Astrocyte of the spinal cord (primary cell): ENCODE measurements around the gene TBC1D20.

Experiments used
- DNase-seq: peaks from one replicate; pipeline ENCODE4 v3.0.0; 2011; ENCODE audit warnings: low read depth, low spot score
- H3K4me3 ChIP-seq: 2 replicates; pipeline ENCODE4 v1.5.1; 2011; ENCODE audit warnings: low read depth, mild to moderate bottlenecking, low read length, moderate library complexity
- in situ Hi-C: cut with HindIII; loops from 2 replicates; pipeline ENCODE4 v1.10.0; 2017; ENCODE audit warnings: low sequenced_read_pairs
- TF ChIP-seq, protein P1 (sequence below): IDR thresholded peaks from 2 replicates; pipeline ENCODE4 v1.5.1; 2012; ENCODE audit warnings: low read depth, mild to moderate bottlenecking, low read length, inconsistent platforms

Gene TBC1D20

DNA sequence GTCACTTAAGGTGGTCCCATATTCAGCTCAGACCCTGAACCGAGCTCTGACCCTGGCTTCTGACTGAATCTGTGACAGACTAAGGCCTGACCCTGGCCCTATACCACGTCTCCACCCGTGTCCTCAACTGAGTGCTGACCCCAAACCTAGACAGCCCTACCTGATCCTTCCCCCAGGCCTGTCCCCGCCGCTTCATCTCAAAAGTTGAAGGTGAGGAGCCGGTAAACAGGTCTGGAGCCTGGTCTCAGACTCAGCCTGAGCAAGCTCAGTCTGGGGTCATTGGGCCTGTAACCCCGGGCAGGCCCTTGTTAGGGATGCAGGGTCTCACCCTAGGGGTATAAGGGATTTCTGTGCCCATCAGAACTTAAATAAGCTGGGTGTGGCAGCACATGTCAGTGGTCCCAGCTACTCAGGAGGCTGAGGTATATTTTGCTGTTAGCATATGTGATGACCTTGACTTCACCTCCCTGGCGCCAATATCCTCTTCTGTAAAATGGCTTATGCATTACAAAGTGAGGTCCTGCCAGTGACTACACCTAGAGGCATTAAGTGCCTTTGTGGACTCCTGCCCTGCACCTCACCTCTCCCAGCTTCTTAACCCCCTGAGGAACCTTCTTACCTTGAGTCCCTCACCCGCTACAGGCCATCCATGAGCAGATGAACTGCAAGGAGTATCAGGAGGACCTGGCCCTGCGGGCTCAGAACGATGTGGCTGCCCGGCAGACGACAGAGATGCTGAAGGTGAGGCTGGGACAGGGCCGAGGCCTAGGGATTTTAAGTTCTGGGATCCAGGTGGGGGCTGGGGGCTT lies 34.3 kb downstream of the TBC1D20 start:
- in situ Hi-C loops = no loop called here
- TF ChIP-seq, protein P1, sequence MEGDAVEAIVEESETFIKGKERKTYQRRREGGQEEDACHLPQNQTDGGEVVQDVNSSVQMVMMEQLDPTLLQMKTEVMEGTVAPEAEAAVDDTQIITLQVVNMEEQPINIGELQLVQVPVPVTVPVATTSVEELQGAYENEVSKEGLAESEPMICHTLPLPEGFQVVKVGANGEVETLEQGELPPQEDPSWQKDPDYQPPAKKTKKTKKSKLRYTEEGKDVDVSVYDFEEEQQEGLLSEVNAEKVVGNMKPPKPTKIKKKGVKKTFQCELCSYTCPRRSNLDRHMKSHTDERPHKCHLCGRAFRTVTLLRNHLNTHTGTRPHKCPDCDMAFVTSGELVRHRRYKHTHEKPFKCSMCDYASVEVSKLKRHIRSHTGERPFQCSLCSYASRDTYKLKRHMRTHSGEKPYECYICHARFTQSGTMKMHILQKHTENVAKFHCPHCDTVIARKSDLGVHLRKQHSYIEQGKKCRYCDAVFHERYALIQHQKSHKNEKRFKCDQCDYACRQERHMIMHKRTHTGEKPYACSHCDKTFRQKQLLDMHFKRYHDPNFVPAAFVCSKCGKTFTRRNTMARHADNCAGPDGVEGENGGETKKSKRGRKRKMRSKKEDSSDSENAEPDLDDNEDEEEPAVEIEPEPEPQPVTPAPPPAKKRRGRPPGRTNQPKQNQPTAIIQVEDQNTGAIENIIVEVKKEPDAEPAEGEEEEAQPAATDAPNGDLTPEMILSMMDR = no peak

DNA sequence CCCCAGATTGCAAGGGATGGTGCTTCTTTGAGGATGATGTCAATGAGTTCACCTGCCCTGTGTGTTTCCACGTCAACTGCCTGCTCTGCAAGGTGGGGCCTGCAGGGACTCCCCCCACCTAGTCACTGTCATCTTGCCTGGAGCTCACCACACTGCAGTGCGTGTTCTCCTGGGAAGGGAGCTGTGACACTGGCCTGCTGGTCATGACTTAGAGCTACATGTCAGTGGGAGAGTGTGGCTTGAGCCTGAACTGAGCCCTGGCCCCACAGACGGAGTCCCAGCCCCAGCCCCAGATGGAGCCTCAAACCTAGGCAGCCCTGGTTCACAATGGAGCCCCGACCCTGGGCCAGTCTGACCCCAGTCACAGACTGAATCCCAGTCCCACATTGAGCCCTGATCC lies 34.9 kb downstream of the TBC1D20 start:
- no peak for DNase-seq
- no peak overlapping the region for H3K4me3 ChIP-seq
- in situ Hi-C loops = no loop called here
- TF ChIP-seq, protein P1 = no peak

More for the DNA sequence above, 34.3 kb downstream of the TBC1D20 start:
- H3K4me3 ChIP-seq = no peak overlapping the region
- DNase-seq = no peak

DNA sequence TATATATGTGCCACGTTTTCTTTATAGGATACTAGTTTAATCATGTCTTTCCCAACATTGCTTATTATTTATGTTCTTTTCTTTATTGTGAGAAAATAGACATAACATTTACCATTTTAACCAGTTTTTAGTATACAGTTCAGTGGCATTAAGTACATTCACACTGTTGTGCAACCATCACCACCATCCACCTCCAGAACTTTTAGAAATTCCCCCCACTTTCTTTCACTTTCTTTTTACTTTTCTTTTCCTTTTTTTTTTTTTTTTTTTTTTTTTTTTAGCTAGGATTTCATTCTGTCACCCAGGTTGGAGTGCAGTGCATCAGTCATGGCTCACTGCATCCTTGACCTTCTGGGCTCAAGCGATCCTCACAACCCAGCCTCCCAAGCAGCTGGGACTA lies 35.8 kb downstream of the TBC1D20 start:
- TF ChIP-seq, protein P1 = no peak
- DNase-seq = no peak
- H3K4me3 ChIP-seq = no peak overlapping the region
- in situ Hi-C loops = no loop called here

DNA sequence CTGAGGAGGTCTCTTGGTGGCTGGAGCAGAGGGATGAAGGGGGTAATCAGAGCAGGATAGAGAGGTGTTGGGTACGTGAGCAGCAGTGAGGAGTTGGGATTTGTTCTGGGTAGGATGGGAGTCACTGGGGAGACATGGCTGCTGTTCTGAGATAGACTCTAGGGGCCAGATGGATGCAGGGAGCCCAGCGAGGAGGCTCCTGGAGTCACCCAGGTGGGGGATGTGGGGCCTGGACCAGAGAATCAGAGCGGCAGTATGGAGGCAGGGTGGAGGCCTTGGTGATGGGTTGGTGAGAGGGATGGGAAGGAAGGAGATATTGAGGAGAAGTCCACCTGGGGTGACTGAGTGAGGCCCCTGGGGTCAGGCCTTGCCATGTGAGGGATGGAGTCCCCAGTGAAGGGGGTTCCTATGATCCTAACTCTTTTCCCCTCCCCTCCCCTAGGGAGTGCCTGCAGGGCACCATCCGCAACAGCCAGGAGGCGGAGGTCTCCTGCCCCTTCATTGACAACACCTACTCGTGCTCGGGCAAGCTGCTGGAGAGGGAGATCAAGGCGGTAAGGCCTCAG lies 40.6 kb downstream of the TBC1D20 start:
- DNase-seq = no peak
- in situ Hi-C loops = no loop called here
- TF ChIP-seq, protein P1 = no peak
- no peak overlapping the region for H3K4me3 ChIP-seq

DNA sequence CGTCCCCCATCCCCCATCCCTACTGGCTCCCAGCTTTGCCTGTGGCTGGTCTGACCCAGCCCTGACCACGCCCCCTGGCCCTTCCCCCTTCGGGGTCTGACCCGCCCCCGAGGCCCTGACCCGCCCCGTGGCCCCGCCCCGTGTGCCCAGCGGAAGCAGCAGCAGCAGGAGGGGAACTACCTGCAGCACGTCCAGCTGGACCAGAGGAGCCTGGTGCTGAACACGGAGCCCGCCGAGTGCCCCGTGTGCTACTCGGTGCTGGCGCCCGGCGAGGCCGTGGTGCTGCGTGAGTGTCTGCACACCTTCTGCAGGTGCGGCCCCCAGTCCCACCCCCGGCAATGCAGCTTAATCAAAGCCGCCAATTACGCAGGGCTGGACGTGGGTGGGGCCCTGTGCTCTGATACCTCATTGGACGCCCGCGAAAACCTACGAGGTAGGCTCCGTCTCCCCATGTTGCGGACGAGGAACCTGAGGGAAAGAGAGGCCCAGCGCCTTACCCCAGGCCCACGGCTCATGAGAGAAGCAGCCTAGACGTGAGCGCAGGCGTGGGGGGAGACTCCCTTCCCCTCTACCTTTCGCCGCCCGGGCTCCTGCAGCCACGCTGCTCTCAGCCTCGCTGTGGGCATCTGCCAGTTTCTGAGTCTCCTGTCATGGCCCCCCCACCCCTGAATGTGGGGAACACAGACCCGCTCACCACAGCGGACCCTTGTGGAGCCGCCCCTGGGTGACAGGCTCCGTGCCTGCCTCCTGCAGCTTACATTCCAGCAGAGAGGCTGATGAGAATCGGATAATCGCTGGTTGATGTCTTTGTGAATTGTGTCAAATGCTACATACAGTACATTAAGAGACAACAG lies 41.4 kb downstream of the TBC1D20 start:
- no peak overlapping the region for H3K4me3 ChIP-seq
- in situ Hi-C loops = no loop called here
- no peak for DNase-seq
- TF ChIP-seq, protein P1 = no peak

DNA sequence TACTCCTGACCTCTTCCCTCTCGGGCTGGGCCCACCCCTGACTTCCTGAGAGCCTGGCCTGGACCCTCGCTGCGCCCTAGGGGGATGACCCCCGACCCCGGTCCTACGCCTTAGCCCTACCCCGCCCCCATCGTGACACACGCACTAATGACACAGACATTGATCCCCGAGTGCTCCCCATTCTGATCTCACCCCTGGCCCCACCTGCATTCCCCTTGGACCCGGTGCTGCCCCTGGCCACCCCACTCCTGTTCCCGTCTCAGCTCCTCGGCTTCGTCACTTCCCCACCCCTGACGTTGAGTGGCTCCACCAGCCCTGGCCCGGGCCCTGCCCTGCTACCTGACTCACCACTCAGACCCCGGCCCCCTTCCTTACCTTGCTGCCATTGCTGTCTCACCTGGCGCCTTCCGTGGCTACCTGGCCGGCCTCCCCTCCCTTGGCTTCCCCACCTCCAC lies 42.1 kb downstream of the TBC1D20 start:
- in situ Hi-C loops = no loop called here
- DNase-seq = no peak

More for the DNA sequence above, 42.1 kb downstream of the TBC1D20 start:
- TF ChIP-seq, protein P1 = no peak
- H3K4me3 ChIP-seq = no peak overlapping the region
